OCI-LY7 (cell line): ENCODE results near the gene CCDC110. TPM values are rescaled to one million over a fixed set of nuclear protein-coding genes. Genes with fewer than 3 reads are reported as not detected.
"Not testable (repeated sequence)": the region's sequence is repeated elsewhere in the genome, so short reads cannot be mapped to it uniquely, and the experiment has no call there.

ENCODE experiments used
- BruUV-seq: library from RNA; stranded (reverse); fragments of 400-500 nt; replicated peaks from 2 replicates; lab custom pipeline; 2021; lab: Mats Ljungman, UMichigan
- CTCF ChIA-PET: fragments of 300-600 bp; sonication (Branson Sonifier 250); formaldehyde crosslinking; loops from one replicate; lab custom pipeline; 2022; ENCODE audit warnings: antibody characterized with exemption; ENCODE audit not compliant: unreplicated experiment; lab: Charles Lee
- POLR2A ChIA-PET: fragments of 300-600 bp; sonication (Branson Sonifier 250); formaldehyde crosslinking; loops from one replicate; lab custom pipeline; 2022; ENCODE audit warnings: antibody characterized with exemption; lab: Charles Lee
- DNase-seq: peaks from one replicate; pipeline ENCODE4 v3.0.0-alpha.2; 2015; ENCODE audit warnings: low spot score
- H2AFZ ChIP-seq: fragments of 200-600 bp; sonication (generic), shearing (Covaris generic); 2 replicates; pipeline ENCODE4 v1.6.1; 2014; ENCODE audit warnings: mild to moderate bottlenecking, antibody characterized with exemption, low read length, moderate library complexity
- H3K27ac ChIP-seq: fragments of 200-600 bp; sonication (generic); 2 replicates; pipeline ENCODE4 v1.5.1; 2014; ENCODE audit warnings: mixed run types, low read depth, mild to moderate bottlenecking, moderate library complexity, low read length, inconsistent platforms; ENCODE audit not compliant: poor library complexity, severe bottlenecking
- H3K36me3 ChIP-seq: fragments of 200-600 bp; sonication (generic); 2 replicates; pipeline ENCODE4 v1.6.1; 2014; ENCODE audit warnings: mild to moderate bottlenecking, antibody characterized with exemption, low read length, moderate library complexity, mixed read lengths; ENCODE audit not compliant: insufficient read depth
- H3K4me1 ChIP-seq: fragments of 200-600 bp; sonication (generic); 2 replicates; pipeline ENCODE4 v1.5.1; 2014; ENCODE audit warnings: mild to moderate bottlenecking, low read length; ENCODE audit not compliant: insufficient read depth, poor library complexity, severe bottlenecking
- H3K4me2 ChIP-seq: fragments of 200-600 bp; sonication (generic); 2 replicates; pipeline ENCODE4 v1.6.1; 2014; ENCODE audit warnings: mild to moderate bottlenecking, low read length
- H3K4me3 ChIP-seq: fragments of 200-600 bp; sonication (generic); 2 replicates; pipeline ENCODE4 v1.5.1; 2014; ENCODE audit warnings: mild to moderate bottlenecking, low read depth, low read length; ENCODE audit not compliant: poor library complexity, severe bottlenecking
- H3K79me2 ChIP-seq: fragments of 200-600 bp; sonication (generic); 2 replicates; pipeline ENCODE4 v1.6.1; 2016; ENCODE audit warnings: low read depth, mild to moderate bottlenecking, low read length, moderate library complexity, mixed read lengths; ENCODE audit not compliant: insufficient read depth
- H3K9me2 ChIP-seq: fragments of 200-600 bp; sonication (generic); 2 replicates; pipeline ENCODE4 v1.6.1; 2016; ENCODE audit warnings: mild to moderate bottlenecking, low read length, mixed read lengths; ENCODE audit not compliant: insufficient read depth
- H3K9me3 ChIP-seq: fragments of 200-600 bp; sonication (generic); 2 replicates; pipeline ENCODE4 v1.6.1; 2014; ENCODE audit warnings: mild to moderate bottlenecking, mixed run types, low read length, mixed read lengths
- H4K20me1 ChIP-seq: fragments of 200-600 bp; sonication (generic); 2 replicates; pipeline ENCODE4 v1.6.1; 2014; ENCODE audit warnings: mild to moderate bottlenecking, antibody characterized with exemption, low read length, moderate library complexity, mixed read lengths; ENCODE audit not compliant: insufficient read depth
- CTCF ChIP-seq: fragments of 200-600 bp; sonication (generic); conservative IDR thresholded peaks from 2 replicates; pipeline ENCODE4 v1.5.1; 2014; ENCODE audit warnings: mild to moderate bottlenecking, antibody characterized with exemption, low read length, moderate library complexity, mixed read lengths
- EZH2phosphoT487 ChIP-seq: fragments of 200-600 bp; sonication (generic); IDR thresholded peaks from 2 replicates; pipeline ENCODE4 v1.6.1; 2018; ENCODE audit warnings: low read depth, borderline replicate concordance, mild to moderate bottlenecking, mixed run types, antibody characterized with exemption, low read length, moderate library complexity, mixed read lengths
- intact Hi-C: fragments of 100-400 bp; cut with micrococcal nuclease; formaldehyde crosslinking; loops from one replicate; pipeline ENCODE4 v1.10.0; 2022; ENCODE audit not compliant: unreplicated experiment
- total RNA-seq, 2 experiments: library from RNA; depleted of rRNA in 1 of 2; stranded (reverse); fragments of >200 nt in 1 of 2; shearing (Covaris generic) in 1 of 2; gene quantifications; 2 replicates each; pipeline ENCODE4 v1.2.3, GENCODE V29; 2014 to 2022

The CCDC110 gene
- total RNA-seq, 2 experiments from 2014 or later: 1.7 to 12.0 TPM

GRCh38 chr4:185514182-185514697 lies 42.7 kb upstream of the CCDC110 start:
- H2AFZ ChIP-seq: no peak overlapping the region
- no peak overlapping the region for H3K27ac ChIP-seq
- H3K36me3 ChIP-seq: no peaks in the 10 kb centered on the region
- no peaks in the 10 kb centered on the region for H3K9me3 ChIP-seq
- ChIA-PET CTCF (interaction anchor here (0.5 to 0.6 kb wide), 2 partner anchors 472 to 928 kb away, joined by 5 to 10 read pairs; no protein-coding TSS in a partner anchor), POLR2A (interaction anchor here (0.9 to 1.6 kb wide), 5 partner anchors 13 to 53 kb away, joined by 3 to 5 read pairs (median 3); no protein-coding TSS in a partner anchor)
- H4K20me1 ChIP-seq: no peaks in the 10 kb centered on the region
- DNase-seq: no peak
- TF ChIP-seq CTCF (no peak), EZH2phosphoT487 (no peak)
- no peak overlapping the region for H3K4me3 ChIP-seq
- no peaks in the 10 kb centered on the region for H3K4me1 ChIP-seq
- H3K79me2 ChIP-seq: no peaks in the 10 kb centered on the region
- H3K4me2 ChIP-seq: no peak overlapping the region
- BruUV-seq: no TSS peak
- H3K9me2 ChIP-seq: no peaks in the 10 kb centered on the region
- intact Hi-C loops: no loop called here

- Histone ChIP-seq H3K4me1 (no peaks in the 10 kb centered on the region), H3K9me3 (no peaks in the 10 kb centered on the region), H2AFZ (no peak overlapping the region), H3K27ac (no peak overlapping the region), H3K36me3 (no peaks in the 10 kb centered on the region), H3K4me3 (no peak overlapping the region), H3K4me2 (no peak overlapping the region), H3K9me2 (no peaks in the 10 kb centered on the region), H3K79me2 (no peaks in the 10 kb centered on the region), H4K20me1 (no peaks in the 10 kb centered on the region)
- POLR2A ChIA-PET: interaction anchor here (0.6 to 1.6 kb wide), 5 partner anchors 13 to 473 kb away, joined by 3 to 5 read pairs (median 3); no protein-coding TSS in a partner anchor
- TF ChIP-seq CTCF: no peak
- DNase-seq: no peak
- no TSS peak for BruUV-seq
- intact Hi-C loops: no loop called here
- CTCF ChIA-PET: interaction anchor here (0.5 to 0.6 kb wide), 3 partner anchors 471 to 928 kb away, joined by 3 to 10 read pairs (median 5); no protein-coding TSS in a partner anchor
These were observed 42.1 kb upstream of the CCDC110 start for GRCh38 chr4:185513489-185514181.

GRCh38 chr4:185512516-185512915 lies 41.0 kb upstream of the CCDC110 start:
- no peak overlapping the region for H2AFZ ChIP-seq
- CTCF ChIA-PET: no interaction called here
- BruUV-seq: no TSS peak
- intact Hi-C loops: no loop called here
- no peaks in the 10 kb centered on the region for H3K9me2 ChIP-seq
- H3K79me2 ChIP-seq: no peaks in the 10 kb centered on the region
- H3K4me1 ChIP-seq: no peaks in the 10 kb centered on the region
- H3K36me3 ChIP-seq: no peaks in the 10 kb centered on the region
- POLR2A ChIA-PET: interaction anchor here (0.7 to 1.6 kb wide), 4 partner anchors 11 to 39 kb away, joined by 5 to 6 read pairs (median 5); no protein-coding TSS in a partner anchor
- H3K4me2 ChIP-seq: no peak overlapping the region
- TF ChIP-seq CTCF (no peak), EZH2phosphoT487 (no peak)
- H3K9me3 ChIP-seq: no peaks in the 10 kb centered on the region
- H3K27ac ChIP-seq: no peak overlapping the region
- H4K20me1 ChIP-seq: no peaks in the 10 kb centered on the region
- H3K4me3 ChIP-seq: no peak overlapping the region
- no peak for DNase-seq

GRCh38 chr4:185511243-185511642 lies 39.7 kb upstream of the CCDC110 start:
- CTCF ChIA-PET, intact Hi-C loops, H4K20me1 ChIP-seq, H3K9me2 ChIP-seq, H2AFZ ChIP-seq, H3K9me3 ChIP-seq, H3K4me1 ChIP-seq, H3K4me3 ChIP-seq, H3K79me2 ChIP-seq, DNase-seq, BruUV-seq, H3K4me2 ChIP-seq, H3K27ac ChIP-seq, H3K36me3 ChIP-seq: not testable (repeated sequence)
- POLR2A ChIA-PET: interaction anchor here (0.6 to 1.1 kb wide), 5 partner anchors 12 to 1206 kb away, joined by 3 to 5 read pairs (median 3); no protein-coding TSS in a partner anchor
